GM21528 (cell line): ENCODE results near the gene PHLDB3.

Source experiments
- ATAC-seq: cut with Tn5 transposase; IDR thresholded peaks from one replicate; pipeline ENCODE4 v1.9.1; 2021; ENCODE audit warnings: mild to moderate bottlenecking, moderate library complexity; ENCODE audit not compliant: unreplicated experiment, low FRiP score

PHLDB3 gene

GRCh38 chr19:43501661-43502418 lies 2.7 kb downstream of the PHLDB3 start:
- ATAC-seq = no peak

GRCh38 chr19:43499042-43499441 lies 5.5 kb downstream of the PHLDB3 start:
- ATAC-seq = no peak

GRCh38 chr19:43498233-43498842 lies 6.2 kb downstream of the PHLDB3 start:
- ATAC-seq = no peak

GRCh38 chr19:43496960-43497359 lies 7.6 kb downstream of the PHLDB3 start:
- no peak for ATAC-seq

- ATAC-seq = no peak
Observed at GRCh38 chr19:43495082-43495481, 9.5 kb downstream of the PHLDB3 start.

GRCh38 chr19:43490759-43491158 lies 13.8 kb downstream of the PHLDB3 start:
- ATAC-seq = no peak

- no peak for ATAC-seq
Observed at GRCh38 chr19:43489979-43490599, 14.5 kb downstream of the PHLDB3 start.

GRCh38 chr19:43489310-43489709 lies 15.2 kb downstream of the PHLDB3 start:
- no peak for ATAC-seq

- ATAC-seq = no peak
Observed at GRCh38 chr19:43488179-43488578, 16.4 kb downstream of the PHLDB3 start.

- ATAC-seq = no peak
Observed at GRCh38 chr19:43486412-43486811, 18.1 kb downstream of the PHLDB3 start.

GRCh38 chr19:43485951-43486350 lies 18.6 kb downstream of the PHLDB3 start:
- no peak for ATAC-seq

- no peak for ATAC-seq
Observed at GRCh38 chr19:43483281-43483680, 21.3 kb downstream of the PHLDB3 start.

- no peak for ATAC-seq
Observed at GRCh38 chr19:43482193-43482592, 22.4 kb downstream of the PHLDB3 start.

GRCh38 chr19:43481701-43482100 lies 22.8 kb downstream of the PHLDB3 start:
- no peak for ATAC-seq

GRCh38 chr19:43480574-43480973 lies 24.0 kb downstream of the PHLDB3 start:
- ATAC-seq = no peak

- no peak for ATAC-seq
Observed at GRCh38 chr19:43479961-43480561, 24.5 kb downstream of the PHLDB3 start.

GRCh38 chr19:43479226-43479625 lies 25.3 kb downstream of the PHLDB3 start:
- ATAC-seq = no peak

- no peak for ATAC-seq
Observed at GRCh38 chr19:43478323-43478722, 26.2 kb downstream of the PHLDB3 start.

- no peak for ATAC-seq
Observed at GRCh38 chr19:43476606-43477005, 27.9 kb downstream of the PHLDB3 start.

- ATAC-seq = no peak
Observed at GRCh38 chr19:43474986-43475705, 29.4 kb downstream of the PHLDB3 start.

- no peak for ATAC-seq
Observed at GRCh38 chr19:43474487-43474886, 30.1 kb downstream of the PHLDB3 start.
